HG02642 (cell line): ENCODE measurements around the gene SDK1.

Experiments
- ATAC-seq: cut with Tn5 transposase; IDR thresholded peaks from one replicate; pipeline ENCODE4 v1.9.1; 2021; ENCODE audit warnings: mild to moderate bottlenecking; ENCODE audit not compliant: unreplicated experiment, poor library complexity

SDK1 gene

DNA sequence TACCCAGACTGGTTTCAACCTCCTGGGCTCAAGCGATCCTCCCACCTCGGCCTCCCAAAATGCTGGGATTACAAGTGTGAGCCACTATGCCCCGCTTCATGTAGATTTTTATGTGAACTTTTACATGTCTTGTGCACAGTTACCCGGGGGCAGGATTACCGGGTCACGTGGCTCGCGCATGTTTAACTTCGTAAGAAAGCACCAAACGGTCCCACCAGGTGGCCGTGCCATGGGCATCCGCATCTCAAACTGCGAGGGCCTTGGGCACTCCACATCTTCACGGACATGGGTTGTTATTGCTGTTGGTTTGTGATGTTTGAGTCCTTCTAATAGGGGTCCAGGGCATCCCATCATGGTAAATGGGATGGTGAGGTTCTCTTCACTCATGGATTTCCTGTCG is 744.4 kb downstream of the SDK1 start:
- ATAC-seq: no peak

GRCh38 chr7:4045975-4046374 is 744.9 kb downstream of the SDK1 start:
- no peak for ATAC-seq

DNA sequence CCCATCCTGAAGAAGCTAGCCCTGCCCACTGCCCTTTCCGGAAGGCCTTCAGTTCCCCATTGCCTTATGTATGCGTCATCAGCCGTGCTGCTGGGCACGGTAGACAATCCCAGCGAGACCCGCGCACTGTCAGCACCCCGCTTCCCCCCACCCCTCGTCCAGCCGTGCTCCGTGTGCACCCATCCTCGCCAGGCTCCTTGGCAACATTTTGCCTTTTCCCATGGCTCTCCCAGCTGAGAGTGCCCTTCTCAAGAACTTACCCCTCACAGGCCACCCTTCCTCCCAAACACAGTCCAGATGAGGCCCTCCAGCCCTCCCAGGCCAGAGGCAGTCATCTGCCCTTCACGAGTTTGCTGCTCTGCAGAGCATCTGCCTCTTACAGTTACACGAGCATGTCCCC is 747.3 kb downstream of the SDK1 start:
- no peak for ATAC-seq

GRCh38 chr7:4049202-4049601 is 748.1 kb downstream of the SDK1 start:
- no peak for ATAC-seq

GRCh38 chr7:4050126-4050660 is 749.1 kb downstream of the SDK1 start:
- no peak for ATAC-seq

DNA sequence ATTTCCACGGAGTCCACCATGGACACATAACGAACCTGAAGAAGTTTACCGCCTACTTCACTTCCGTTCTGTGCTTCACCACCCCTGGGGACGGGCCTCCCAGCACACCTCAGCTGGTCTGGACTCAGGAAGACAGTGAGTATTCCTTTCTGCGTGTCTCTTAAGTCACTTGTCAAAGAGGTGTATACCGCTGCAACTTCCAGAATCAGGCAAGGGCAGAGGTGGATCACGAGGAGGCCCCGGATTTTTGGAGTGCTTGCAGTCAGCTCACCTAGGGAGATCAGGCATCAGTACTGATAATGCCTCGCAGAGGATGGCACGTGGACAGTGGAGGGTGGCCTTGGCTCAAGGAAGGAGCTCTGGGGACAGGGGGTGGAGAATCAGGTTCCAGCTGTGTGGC is 750.6 kb downstream of the SDK1 start:
- ATAC-seq: no peak

- ATAC-seq: no peak
Measured at GRCh38 chr7:4052130-4052529, 751.1 kb downstream of the SDK1 start.

DNA sequence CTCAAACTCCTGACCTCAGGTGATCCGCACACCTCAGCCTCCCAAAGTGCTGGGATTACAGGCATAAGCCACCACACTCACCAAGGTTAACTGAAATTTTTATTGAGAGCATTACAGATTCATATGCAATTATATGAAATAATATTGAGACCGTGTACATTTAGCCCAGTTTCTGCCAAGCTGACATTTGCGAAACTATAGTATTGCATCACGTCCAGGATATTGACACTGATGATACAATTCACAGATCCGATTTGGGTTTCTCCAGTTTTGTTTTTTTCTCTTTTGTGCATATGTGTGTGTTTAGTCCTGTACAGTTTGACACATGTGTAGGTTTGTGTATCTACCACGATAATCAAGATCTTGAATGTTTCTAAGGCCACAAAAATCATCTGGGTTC is 753.1 kb downstream of the SDK1 start:
- no peak for ATAC-seq

GRCh38 chr7:4056552-4057288 is 755.7 kb downstream of the SDK1 start:
- ATAC-seq: no peak

DNA sequence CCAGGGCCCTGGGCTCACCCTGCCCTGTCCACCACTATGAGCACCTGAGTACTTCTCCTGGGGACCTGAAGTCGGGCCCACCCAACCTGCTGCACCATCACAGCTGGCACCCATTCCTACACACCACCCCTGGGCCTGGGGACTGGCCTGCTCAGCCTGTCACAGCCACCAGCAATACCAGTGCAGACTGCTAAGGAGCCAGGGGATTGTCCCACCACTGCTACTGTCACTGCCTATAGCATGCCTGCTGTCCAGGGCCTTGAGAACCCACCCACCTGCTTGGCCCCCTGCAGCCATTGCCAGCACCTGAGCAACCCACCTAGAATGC is 756.2 kb downstream of the SDK1 start:
- no peak for ATAC-seq

DNA sequence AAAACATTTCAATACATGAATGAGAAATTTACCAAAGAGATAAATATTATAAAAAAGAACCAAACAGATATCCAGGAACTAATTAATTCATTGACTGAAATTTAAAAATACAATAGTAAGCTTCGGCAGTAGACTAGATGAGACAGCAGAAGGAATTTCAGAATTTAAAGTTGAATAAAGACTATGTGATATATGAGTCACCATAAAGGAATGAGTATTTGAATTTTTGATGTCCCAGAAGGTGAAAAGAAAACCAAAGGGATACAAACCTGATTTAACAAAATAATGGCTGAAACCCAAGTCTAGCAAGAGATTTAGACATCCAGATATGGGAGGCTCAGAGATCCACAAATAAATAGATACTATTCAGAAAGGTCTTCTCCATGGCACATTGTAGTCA is 757.1 kb downstream of the SDK1 start:
- no peak for ATAC-seq

- ATAC-seq: no peak
Measured at GRCh38 chr7:4065190-4065589, 764.1 kb downstream of the SDK1 start.

DNA sequence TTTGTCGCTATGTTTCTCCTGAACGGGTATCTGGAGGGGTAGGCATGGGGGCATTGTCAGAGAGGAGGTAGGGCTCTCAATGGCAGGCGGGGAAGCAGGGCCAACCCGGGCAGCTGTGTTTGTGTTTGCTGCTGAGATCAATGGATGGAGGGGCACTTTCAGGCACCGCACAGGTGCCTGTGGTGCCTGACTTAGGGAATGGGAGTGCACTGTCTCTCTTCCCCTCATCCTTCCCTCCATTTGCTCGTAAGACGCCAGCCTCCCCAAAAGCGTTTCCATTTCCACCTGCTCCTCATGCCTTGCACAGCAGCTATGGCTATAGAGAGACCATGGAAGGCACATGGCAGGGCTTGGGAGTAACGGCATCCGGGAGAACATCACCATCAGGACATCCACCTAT is 765.2 kb downstream of the SDK1 start:
- ATAC-seq: no peak

- ATAC-seq: no peak
Measured at GRCh38 chr7:4066626-4067475, 765.8 kb downstream of the SDK1 start.

DNA sequence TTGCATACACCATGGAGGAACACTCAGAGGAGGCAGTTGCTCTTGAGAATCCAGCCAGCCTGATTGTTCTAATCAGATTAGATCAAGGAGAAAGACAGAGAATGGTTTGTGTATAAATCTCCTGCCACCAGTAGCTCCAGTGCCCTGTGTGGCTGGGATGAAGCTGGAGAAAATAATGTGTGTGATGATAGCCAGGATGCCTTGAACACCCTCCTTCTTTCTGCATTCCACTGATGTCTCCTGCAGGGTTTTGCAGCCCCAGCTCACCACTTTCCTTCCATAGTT is 766.4 kb downstream of the SDK1 start:
- no peak for ATAC-seq

- ATAC-seq: no peak
Measured at GRCh38 chr7:4067874-4068273, 766.8 kb downstream of the SDK1 start.

DNA sequence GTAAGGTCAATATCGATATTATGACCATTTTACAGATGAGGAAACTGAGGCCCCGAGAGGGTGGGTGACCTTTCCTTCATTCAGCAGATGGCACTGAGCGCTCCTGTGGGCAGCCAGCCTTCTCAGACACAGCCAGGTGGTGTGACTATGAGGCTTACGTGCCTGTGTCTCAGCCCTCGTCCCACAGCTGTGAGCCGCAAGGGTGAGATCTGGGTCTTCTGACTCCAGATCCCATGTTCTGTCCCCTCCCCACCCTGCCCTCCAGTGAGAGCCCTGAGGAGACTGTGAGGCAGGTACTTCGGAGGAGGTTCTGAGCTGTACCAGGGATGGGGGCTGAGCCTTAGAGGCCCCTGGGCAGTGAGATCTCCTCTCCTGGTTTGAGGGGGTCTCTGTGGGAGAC is 767.2 kb downstream of the SDK1 start:
- ATAC-seq: no peak

DNA sequence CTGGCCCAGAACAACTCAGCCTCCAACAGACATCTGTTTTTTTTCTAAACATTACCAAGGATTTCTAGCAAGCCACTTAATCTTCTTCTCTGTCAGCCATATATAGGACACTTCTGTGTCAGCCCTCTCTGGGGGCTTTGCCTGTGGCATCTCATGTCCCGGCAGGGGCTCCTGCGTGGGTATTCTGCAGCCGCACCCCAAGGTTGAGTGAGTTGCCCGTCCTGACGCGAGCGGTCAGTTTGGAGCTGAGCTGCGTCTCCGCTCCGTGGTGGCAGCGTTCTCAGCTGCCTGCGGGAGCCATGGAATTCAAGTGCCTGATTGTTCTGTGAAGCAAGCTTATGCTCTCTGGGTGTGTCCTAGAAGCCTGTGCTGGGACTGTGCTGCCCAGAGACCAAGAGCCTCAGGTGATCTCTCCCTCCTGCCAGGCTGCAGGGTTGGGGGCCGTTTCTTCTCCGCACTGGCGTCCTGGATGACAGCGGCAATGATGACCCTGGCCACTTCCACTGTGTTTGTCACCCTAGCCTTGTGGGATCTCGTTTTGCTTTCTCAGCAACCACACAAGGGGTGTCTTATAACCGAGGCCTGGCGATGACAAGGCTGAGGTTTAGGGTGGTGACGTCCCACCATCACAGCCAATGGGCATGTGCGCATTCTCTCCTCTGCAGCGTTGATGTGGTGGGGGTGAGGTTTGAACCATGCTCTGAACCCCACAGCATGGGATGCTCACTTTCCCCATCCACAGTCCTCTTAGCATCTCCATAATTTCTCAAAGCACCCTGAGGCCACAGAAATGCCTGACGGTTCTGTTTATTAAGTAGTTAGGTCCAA is 768.4 kb downstream of the SDK1 start:
- ATAC-seq: no peak

DNA sequence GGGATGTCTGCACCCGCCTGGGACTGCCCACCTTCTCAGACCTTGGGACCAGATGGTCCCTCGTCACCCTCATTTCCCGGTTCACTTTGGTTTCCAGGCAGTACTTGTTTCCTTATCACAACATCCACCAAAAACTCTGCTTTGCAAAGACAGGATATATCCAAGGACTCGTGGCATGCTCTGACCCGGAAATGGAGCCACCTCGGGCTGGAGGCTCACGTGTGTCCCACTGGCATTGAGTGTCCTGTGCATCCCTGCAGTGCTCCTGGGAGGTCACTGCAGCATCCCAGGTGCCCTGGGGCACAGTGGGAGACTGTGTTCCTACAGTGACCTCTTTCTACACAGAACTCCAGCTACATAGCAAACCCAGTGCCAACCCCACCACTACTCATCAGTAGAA is 769.2 kb downstream of the SDK1 start:
- ATAC-seq: no peak

GRCh38 chr7:4071370-4072058 is 770.5 kb downstream of the SDK1 start:
- ATAC-seq: no peak
